Hypothalamus (tissue), 51 donors: ENCODE measurements around the gene SCYL1.
A peak's percentile ranks its signal among the peaks of the same experiment; 100 is the strongest.
"Not testable (repeated sequence)": the region's sequence is repeated elsewhere in the genome, so short reads cannot be mapped to it uniquely, and the experiment has no call there.

Experiments
- DNase-seq, 51 donors: peaks; one replicate each; lab custom pipeline; 2025; lab: John Stamatoyannopoulos, UW

Gene SCYL1

DNA sequence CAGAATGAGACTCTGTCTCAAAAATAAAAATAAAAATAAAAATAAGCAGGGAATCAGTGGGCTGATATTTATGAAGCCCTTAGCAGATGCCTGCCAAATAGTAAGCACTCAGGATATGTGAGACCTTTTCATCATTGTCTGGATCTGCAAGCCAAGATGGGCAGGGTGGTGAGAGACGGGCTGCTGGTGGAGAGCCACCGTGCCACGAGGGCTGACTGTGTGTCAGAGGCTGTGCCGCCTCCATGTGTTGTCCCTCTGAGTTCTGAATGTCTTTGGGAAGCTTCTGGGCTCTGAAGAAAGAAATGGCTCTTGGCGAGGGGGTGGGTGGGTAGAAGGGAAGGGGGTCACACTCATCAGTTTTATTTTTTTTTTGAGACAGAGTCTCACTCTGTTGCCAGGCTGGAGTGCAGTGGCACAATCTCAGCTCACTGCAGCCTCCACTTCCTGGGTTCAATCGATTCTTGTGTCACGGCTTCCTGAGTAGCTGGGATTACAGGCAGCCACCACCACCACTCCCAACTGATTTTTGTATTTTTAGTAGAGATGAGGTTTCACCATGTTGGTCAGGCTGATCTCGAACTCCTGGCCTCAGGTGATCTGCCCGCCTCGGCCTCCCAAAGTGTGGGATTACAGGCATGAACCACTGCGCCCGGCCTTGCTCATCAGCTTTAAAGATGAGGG, 40.1 kb downstream of the SCYL1 start:
- not testable (repeated sequence) for DNase-seq

DNA sequence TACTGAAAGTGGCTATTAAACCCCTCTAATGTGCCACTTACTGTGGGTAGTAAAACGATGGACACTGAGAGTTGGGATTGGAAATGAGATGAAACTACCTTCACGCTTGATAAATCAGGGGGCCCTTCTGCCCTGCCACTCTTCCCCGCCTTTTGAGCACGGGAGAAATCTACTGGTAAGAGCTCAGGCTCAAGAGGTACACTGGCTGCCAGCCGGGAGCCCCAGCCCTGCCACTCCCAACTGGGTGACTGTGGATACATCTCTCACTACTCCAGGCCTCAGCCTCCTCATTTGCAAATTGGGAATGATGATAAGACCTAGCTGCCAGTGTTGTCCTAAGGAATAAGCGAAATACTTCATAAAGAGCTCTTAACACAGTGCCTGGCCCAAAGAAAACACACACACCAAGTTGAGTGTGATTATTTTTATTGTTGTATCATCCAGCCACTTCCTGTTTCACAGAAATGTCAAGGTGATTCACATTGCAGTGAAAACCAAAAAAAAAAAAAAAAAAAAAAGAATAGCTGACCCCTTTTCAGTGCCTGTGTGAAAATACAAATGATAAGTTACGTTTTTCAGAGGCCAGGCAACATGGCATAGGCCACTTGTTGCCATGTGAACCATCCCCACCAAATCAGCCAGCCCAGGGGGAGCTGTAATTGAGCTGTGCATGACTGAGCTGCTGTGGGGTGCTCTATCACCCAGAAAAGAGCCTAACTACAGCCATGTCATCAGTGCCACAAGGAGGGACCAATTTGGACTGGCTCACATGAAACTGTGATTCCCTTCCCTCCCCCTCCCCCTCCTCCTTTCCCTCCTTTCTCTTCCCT, 41.0 kb downstream of the SCYL1 start:
- no peak for DNase-seq

DNA sequence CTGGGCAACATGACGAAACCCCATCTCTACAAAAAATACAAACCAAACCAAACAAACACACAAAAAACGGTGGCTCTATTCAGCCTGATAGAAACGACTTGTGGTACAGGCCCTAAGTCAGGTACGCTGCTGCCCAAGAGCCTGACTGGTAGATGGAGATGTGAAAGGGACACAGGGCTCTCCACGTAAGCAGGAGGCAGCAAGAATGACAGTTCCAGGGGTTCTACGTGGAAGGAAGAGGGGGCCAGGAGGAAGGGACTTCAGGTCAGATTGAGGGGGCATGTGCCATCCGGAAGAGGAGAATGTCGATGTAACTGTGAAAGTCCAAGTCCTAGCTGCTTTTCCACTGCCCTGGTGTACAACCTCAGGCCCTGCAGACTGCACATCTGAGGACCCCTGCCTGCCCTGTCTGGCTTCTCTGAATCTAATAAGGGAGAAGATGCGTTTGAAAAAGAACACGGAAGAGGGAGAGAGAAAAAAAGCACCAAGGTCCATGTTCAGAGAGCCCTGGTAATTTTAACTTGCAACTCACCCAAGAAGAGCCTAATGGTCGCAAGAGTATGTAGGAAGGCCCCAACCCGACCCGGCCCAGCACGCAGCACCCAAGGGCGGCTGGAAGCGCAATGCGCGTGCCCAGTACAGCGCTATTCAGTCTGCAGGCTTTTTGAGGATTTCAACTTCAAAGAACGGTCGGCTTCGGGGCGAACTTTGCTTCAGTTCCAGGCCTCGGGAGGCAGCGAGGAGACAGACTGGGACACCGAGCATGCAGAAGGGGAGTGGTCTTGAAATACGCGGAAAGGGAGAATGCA, 44.5 kb downstream of the SCYL1 start:
- peak in 1 of 51 donors; percentile 61 for DNase-seq

DNA sequence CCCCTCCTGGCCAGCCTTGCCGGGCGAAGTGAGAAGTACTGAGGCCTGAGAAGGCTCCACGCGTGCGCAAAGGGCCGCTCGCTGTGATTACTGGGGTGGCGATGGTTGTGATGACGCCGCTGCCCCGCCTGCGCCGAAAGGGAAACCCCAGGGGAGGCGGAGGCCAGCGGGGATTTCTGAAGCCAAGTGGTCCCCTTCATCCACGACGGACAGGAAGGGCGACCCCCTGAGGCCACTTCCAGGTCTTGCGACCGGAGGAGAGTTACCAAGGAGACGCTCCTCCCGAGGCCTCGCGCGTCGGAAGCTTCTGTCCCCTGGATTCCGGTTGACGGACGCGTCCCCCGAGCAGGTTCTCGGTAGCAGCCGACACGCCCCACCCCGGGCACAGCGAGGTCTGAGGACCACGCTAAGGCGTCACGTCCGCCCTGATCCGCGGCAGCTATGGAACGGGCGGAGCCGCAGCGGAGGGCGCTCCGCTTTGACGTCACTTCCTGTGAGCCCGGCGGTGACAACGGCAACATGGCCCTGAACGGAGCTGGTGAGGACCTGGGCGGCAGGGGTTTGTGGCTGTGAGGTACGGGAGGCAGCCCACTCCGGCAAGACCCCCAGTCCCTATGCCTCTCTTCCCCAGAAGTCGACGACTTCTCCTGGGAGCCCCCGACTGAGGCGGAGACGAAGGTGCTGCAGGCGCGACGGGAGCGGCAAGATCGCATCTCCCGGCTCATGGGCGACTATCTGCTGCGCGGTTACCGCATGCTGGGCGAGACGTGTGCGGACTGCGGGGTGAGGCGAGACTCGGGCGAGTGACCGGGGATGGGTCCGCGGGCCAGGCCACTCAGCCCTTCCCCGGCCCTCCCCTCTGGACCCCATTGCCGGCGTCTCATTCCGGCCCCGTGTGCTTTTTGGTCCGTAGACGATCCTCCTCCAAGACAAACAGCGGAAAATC, 45.4 kb downstream of the SCYL1 start, which contains the start of gene ZNRD2:
Gene ZNRD2, plus strand, starts transcription at position 505 of the 946 bp plus-strand sequence. Its CDS starts 15 bp downstream, at position 520.
- DNase-seq = peak; percentile 91 to 100 (median 99)

GRCh38 chr11:65571420-65571819, 46.5 kb downstream of the SCYL1 start:
- DNase-seq = no peak

- DNase-seq = no peak
Observed at GRCh38 chr11:65571940-65572339, 47.1 kb downstream of the SCYL1 start.

- DNase-seq = peak; percentile 21 to 92 (median 77)
Observed at GRCh38 chr11:65572356-65573051, 47.6 kb downstream of the SCYL1 start, which contains the start of gene FAM89B. TSS of gene FAM89B (plus strand) at chr11:65572538. CDS start at chr11:65572670, 132 bp downstream.

GRCh38 chr11:65573391-65574079, 48.7 kb downstream of the SCYL1 start:
- DNase-seq = no peak

GRCh38 chr11:65574109-65574810, 49.4 kb downstream of the SCYL1 start:
- peak in 48 of 51 donors; percentile 35 to 88 (median 66) for DNase-seq

DNA sequence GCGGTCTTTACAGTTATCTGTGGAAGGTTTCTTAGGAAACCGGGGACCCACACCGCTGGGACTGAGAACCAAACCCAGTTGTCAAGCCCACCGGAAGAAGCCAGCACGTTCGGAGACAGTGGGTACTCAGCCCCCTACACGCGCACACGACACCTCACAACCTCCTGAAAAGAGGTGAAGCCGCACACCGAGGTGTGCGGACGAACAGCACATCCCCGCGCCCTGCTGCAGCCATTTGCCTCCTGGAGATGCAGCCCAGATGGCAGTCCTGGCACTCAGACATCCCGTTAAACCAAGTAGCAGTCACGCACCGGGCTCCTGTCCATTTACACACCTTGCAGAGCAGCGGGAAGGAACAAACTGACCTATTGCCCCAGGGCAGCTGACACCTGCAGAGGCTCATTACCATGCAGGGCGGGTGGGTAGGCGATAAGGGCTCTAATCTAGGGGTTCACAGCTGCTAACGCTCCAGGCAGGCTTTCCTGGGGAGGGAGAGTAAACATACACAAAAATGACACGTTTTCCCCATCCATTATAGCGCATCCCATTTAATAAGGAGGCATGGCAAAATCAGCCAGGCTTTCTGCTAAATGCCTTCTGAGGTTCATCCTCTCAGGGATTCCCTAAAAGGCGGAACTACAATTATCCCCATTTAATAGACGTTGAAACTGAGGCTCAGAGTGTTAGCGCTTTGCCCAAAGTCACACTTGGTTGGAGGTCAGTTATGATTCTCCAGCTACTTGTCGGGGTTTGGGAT, 50.1 kb downstream of the SCYL1 start:
- DNase-seq = no peak

DNA sequence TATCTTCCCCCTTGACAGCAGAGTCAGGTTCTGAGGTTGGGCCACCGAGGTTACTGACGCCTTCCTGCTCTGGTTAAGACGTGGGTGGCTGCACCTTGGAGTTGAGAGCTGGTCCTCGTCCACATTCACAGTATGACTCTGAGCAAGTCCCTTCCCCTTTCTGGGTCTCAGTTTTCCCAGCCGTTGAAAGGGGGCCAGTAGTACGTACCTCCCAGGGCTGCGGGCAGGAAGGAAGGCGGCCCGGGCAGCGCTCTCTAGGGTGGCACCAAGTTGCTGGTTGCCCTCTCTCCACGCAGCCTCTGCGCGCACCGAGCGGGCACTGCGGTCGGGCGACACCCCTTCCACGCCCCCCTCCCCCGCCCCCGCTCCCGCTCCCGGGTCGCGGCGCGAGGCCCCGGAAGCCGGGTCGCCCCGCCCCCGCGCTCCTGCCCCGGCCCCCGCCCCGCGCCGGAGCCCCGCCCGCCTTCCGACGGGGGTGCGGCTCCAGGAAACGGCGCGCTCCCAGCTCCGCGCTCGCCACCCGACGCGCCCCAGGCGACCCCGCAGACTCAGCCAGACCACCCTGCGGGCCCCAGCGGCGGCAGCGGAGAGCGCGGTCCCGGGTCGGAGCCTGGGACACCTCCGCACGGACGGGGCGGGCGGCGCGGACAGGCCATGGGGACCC, 50.8 kb downstream of the SCYL1 start, which contains the start of gene EHBP1L1:
Gene EHBP1L1, plus strand, starts transcription at position 486 of the 664 bp plus-strand sequence. CDS start 250 bp downstream, outside the sequence.
- peak in 5 of 51 donors; percentile 14 to 42 (median 20) for DNase-seq

GRCh38 chr11:65576232-65576866, 51.5 kb downstream of the SCYL1 start:
- DNase-seq = no peak

DNA sequence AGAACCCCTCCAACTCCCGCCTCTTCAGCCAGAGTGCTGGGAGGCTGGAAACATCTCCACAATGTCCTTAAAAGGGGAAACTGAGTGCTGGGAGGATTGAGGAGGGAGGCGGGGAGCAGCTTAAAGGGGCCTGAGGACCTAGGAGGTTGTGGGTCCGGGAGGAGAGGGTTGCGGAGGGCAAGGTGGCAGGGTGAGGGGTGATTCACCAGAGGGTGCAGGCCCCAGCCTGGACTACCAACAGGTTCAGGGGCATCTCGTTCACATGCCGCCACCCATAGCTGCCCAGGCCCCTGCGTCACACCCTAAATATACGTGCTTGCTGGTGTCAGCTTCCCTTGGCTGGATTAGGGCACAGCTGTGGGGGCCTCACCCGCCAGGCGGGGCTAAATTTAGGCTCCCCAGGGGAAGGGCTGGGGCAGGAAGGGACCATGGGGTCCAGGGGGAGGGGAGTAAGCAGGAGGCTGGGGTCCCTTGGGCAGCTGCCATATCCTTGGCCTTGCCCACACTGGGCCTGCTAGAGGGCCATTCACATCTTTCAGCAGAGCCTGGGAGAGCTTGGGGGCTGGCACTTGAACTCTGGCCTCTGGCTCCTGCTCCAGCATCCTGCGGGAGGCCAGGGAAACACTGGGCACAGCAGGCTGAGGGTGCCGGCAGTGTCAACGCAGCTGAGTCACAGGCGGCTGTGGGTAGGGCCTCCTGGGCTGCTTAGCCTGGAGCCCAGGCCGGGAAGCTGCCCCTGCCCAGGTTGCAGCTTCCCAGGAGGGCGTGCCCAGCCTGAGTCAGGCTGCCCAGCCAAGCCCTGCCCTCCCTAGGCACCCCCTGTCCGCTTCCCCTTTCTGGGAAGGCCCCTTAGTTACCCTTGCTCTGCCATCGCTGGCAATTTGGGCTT, 52.2 kb downstream of the SCYL1 start:
- peak in 5 of 51 donors; percentile 12 to 54 (median 17) for DNase-seq

- DNase-seq = no peak
Observed at GRCh38 chr11:65577756-65578109, 52.9 kb downstream of the SCYL1 start.

GRCh38 chr11:65578134-65578533, 53.3 kb downstream of the SCYL1 start:
- DNase-seq = no peak
